GM12891 (cell line): ENCODE results near the gene RHOV. TPM values are rescaled to one million over a fixed set of nuclear protein-coding genes. Genes with fewer than 3 reads are reported as not detected.
A peak's percentile ranks its signal among the peaks of the same experiment; 100 is the strongest.

Experiments
- DNase-seq: peaks from one replicate; pipeline ENCODE4 v3.0.0; 2011; ENCODE audit warnings: low spot score; ENCODE audit not compliant: insufficient read length
- FAIRE-seq: peaks from 2 replicates; lab custom pipeline; 2011; peaks lifted over from hg19 to GRCh38; lab: Jason Lieb, UNC
- PAX5 ChIP-seq: IDR thresholded peaks from 2 replicates; pipeline ENCODE4 v1.6.1; 2011; ENCODE audit warnings: low read length, moderate library complexity, mild to moderate bottlenecking; ENCODE audit not compliant: insufficient read depth, severe bottlenecking
- POLR2A ChIP-seq: IDR thresholded peaks from 2 replicates; pipeline ENCODE4 v1.6.1; 2011; ENCODE audit warnings: low read depth, low read length, control low read depth
- POLR2AphosphoS5 ChIP-seq: IDR thresholded peaks from 2 replicates; pipeline ENCODE4 v1.6.1; 2011; ENCODE audit warnings: low read depth, low read length, control low read depth
- POU2F2 ChIP-seq: IDR thresholded peaks from 2 replicates; pipeline ENCODE4 v1.6.1; 2011; ENCODE audit warnings: low read depth, mild to moderate bottlenecking, control low read depth, low read length, moderate library complexity
- SPI1 ChIP-seq: IDR thresholded peaks from 2 replicates; pipeline ENCODE4 v1.6.1; 2011; ENCODE audit warnings: low read depth, low read length, control low read depth
- TAF1 ChIP-seq: IDR thresholded peaks from 2 replicates; pipeline ENCODE4 v1.6.1; 2011; ENCODE audit warnings: low read depth, low read length, control low read depth
- polyA plus RNA-seq: library from polyadenylated mRNA; unstranded; fragments of >200 nt; gene quantifications from one replicate; pipeline ENCODE4 v1.2.1, GENCODE V29; 2012; ENCODE audit warnings: low read depth, missing spikeins, inconsistent platforms; ENCODE audit not compliant: missing spikeins

RHOV gene, protein sequence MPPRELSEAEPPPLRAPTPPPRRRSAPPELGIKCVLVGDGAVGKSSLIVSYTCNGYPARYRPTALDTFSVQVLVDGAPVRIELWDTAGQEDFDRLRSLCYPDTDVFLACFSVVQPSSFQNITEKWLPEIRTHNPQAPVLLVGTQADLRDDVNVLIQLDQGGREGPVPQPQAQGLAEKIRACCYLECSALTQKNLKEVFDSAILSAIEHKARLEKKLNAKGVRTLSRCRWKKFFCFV
- 14.7 TPM for polyA plus RNA-seq

DNA sequence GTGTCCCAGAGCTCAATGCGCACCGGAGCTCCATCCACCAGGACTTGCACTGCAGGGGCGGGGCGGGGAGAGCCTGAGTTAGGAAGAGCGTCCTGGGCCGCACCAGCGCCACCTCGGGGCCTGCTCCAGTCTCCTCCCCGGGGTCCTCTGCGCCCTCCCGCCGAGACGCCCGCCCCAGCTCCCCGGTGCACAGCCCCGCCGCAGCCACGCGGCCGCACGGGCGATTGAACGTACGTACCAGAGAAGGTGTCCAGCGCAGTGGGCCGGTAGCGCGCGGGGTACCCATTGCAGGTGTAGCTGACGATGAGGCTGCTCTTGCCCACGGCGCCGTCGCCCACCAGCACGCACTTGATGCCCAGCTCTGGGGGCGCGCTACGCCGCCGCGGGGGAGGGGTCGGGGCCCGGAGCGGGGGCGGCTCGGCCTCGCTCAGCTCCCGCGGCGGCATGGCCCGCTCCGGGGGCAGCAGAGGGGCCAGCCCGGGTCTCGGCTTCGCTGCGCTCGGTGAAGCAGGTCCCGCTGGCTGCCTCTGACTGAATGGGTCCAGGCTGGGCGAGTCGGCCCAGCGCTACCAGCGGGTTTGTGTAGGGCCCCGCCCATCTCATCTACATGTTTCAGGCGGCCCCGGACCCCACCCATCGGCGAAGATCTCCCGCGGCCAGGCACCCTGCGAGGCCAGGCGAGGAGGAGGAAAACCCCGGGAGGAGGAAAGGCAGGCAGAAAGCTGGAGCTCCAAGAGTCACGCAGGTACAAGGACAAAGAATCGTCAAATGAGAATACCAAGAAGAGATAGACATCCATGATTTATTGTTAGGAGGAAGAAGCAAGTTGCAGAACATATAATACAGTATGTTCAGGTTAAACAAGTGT, at the start of gene RHOV:
TSS of gene RHOV (minus strand) at position 541 of the 868 bp plus-strand sequence. CDS start at position 446, 95 bp downstream.
- TF ChIP-seq POLR2AphosphoS5, result peak; percentile 74
- TF ChIP-seq SPI1, result no peak
- TF ChIP-seq PAX5, result no peak
- TF ChIP-seq POLR2A, result peak; percentile 80; the same call in 1 of the 2 replicates
- TF ChIP-seq POU2F2, result 0 out of 2 replicates have a peak, but pooled peaks have one; percentile 39
- peak; percentile 84 for TF ChIP-seq TAF1
- FAIRE-seq (peak; percentile 86), DNase-seq (peak; percentile 71)

DNA sequence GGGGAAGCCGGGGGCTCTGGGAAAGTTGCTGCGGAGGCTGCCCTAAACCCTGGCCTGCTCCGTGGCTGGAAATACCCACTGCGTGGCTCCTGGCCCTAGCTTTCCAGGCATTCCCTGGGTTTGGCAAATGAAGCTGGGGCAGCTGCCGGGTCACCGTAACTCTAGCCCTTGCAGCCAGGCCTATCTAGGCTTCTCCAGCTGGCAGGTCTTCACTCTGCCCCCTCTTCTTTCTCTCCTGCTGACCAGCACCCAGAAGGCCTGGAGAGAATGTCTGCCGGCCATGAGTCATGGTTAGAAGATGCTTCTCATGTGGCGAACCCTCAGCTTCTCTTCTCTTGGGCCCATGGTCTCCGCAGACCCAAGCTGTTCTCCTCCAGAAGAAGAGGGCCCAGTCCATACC, 49.5 kb upstream of the RHOV start:
- FAIRE-seq, result no peak

DNA sequence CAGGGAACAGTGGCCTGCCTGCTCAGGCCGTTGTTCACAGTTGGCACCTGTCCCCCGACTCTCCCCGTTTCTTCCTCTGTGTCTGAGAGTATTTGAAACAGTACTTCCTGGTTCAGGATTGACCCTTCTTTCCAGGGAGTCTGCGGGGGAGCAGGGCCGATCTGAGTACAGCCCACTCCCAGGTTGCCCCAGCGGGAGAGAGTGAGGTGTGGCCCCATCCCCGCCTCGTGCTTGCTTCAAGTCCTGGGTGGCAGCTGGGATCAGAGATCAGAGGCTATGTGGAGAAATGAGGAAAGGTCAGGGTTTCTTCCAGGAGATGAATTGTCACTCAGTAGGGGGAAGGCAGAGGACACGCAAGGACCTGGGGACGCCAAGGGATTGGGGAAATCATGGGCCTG, 48.6 kb upstream of the RHOV start:
- FAIRE-seq (no peak), DNase-seq (no peak)
- TF ChIP-seq POLR2A, result no peak
- no peak for TF ChIP-seq TAF1
- TF ChIP-seq SPI1, result no peak
- no peak for TF ChIP-seq PAX5
- TF ChIP-seq POLR2AphosphoS5, result no peak
- no peak for TF ChIP-seq POU2F2

More for the DNA sequence above, 49.5 kb upstream of the RHOV start:
- TF ChIP-seq TAF1, result no peak
- TF ChIP-seq POU2F2, result no peak
- TF ChIP-seq POLR2A, result no peak
- TF ChIP-seq POLR2AphosphoS5, result no peak
- TF ChIP-seq PAX5, result no peak
- no peak for TF ChIP-seq SPI1
- DNase-seq, result no peak

DNA sequence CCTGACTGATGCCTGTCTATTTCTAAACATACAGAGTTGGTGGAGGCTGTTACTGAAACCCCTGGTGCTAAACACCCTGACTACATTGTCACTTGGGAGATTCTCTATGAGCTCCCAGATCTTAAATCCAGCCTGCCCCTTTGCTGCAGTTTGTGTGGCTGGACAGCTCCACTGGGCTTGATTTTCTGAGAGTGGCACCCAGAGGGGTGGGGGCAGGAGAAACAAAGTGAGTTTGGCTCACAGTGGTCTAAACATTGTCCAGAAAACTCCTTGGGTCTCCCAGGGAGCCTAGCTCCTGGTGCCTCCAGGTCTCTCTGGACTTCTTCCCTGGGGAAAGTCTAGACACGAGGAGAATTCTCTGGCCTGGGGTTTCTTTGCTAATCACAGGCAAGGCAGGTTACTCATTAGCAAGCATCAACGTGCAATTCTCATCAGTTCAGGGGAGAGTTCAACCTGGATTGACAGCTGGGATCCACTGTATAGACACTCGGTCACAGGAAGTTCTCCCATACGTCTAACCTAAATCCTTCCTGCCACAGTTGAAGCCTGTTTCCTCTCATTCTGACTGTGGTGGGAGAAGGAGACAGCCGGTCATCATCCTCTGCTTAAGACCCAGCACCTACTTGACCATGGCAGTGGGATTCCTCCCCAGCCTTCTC, 48.0 kb upstream of the RHOV start:
- no peak for TF ChIP-seq POU2F2
- TF ChIP-seq POLR2AphosphoS5, result no peak
- no peak for TF ChIP-seq PAX5
- TF ChIP-seq TAF1, result no peak
- TF ChIP-seq POLR2A, result no peak
- no peak for TF ChIP-seq SPI1
- no peak for FAIRE-seq

DNA sequence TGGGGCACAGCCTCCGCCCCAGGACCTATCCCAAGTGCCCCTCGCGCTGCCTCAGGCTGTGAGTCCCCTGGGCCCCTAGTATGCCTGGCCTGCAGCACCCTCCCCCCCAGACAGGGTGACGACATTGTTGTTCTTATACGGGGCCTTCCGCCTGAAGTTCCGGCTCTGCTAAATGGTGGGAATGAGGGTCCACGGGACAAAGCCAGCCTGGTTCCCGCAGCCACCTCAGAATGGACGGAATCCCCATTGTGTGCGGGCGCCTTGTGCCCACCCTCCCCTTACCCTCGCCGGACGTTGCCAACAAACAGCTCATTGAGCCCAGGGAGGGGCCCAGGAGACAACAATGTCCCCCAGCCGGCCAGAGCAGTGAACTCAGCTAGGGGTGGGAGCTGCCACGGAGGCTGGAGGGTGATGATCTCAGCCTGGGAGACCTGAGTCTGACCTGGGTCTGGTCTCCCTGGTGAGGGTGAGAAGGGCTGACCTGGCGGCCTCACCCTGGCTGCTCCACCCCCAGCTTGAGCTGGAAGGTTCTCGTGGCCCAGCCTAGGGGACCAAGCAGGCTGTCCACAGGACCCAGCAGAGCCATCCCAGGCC, 44.9 kb upstream of the RHOV start:
- DNase-seq (no peak), FAIRE-seq (no peak)
- no peak for TF ChIP-seq SPI1
- TF ChIP-seq POU2F2, result no peak
- no peak for TF ChIP-seq POLR2AphosphoS5
- no peak for TF ChIP-seq POLR2A
- TF ChIP-seq PAX5, result no peak
- no peak for TF ChIP-seq TAF1

More for the DNA sequence above, 48.0 kb upstream of the RHOV start:
- DNase-seq, result no peak

DNA sequence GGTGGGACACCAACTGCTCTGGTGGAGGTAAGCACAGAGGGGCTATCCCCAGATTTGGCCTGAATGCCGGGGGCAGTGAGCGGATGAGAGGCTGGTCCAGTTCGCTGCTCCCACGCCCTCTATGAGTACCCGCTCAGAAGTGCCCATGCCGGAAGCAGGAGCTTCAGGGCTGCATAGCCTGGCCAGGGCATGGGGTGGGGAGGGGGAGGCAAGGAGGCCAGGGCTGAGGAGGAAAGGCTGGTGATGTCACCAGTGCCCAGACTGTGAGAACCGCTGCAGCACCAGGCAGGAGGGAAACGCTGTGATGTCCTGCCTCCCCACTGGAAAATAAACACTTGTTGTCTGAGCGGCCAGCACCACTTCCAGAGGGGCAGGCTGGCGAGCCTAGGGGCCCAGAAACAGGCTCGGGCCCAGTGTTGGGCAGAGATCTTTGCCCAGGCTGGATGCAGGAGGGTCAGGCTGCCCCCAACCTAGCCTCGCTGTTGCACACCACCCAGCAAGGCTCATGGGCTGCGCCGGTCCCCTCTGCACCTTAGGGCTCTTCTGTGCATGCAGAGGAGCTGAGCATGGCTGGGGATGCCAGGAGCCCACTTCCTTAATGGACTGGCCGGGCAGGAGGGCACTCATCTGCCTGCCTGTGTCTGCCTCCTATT, 44.2 kb upstream of the RHOV start:
- no peak for FAIRE-seq
- DNase-seq, result no peak
- no peak for TF ChIP-seq POLR2A
- no peak for TF ChIP-seq TAF1
- TF ChIP-seq POLR2AphosphoS5, result no peak
- TF ChIP-seq PAX5, result no peak
- TF ChIP-seq SPI1, result no peak
- no peak for TF ChIP-seq POU2F2

DNA sequence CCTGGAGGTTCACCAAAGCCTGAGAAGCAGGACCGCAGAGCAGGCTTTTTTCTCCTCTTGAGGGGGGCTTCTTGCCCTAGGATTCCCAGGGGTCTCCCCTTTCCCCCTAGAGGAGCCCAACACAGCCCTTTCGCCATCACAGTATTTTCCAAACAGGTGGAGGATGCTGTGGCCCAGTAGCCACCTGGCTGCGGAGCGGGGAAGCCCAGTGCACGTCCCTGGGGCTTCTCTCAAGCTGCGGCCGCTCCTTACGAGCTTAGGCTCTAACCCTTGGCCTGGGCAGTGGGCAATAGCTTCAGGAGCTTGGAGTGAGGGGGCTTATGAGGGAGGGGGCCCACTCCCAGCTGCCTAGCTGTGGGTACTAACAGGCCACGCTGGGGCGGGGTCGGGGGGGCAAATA, 43.6 kb upstream of the RHOV start:
- TF ChIP-seq POLR2AphosphoS5, result no peak
- no peak for TF ChIP-seq POU2F2
- no peak for TF ChIP-seq PAX5
- no peak for TF ChIP-seq SPI1
- FAIRE-seq, result no peak

DNA sequence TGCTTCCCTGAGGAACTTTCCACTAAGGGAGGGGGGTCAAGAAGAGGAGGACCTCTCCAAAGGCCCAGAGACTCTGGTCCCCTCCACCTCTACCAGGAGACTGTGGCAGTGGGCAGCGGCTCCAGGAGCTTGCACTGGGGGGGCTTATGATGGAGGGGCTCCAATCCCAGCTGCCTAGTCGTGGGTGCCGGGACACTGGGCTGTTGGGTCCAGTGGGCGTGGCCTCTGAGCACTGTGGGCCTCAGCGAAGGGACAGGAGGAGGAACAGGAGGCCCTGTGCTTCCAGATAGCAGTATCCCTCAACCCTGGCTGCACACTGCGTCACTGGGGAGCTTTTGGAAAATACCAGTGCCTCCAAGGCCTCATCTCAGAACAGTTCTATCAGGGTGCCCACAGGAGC, 41.6 kb upstream of the RHOV start:
- DNase-seq, result no peak
- no peak for FAIRE-seq
- TF ChIP-seq PAX5, result no peak

More for the DNA sequence above, 43.6 kb upstream of the RHOV start:
- DNase-seq, result no peak

DNA sequence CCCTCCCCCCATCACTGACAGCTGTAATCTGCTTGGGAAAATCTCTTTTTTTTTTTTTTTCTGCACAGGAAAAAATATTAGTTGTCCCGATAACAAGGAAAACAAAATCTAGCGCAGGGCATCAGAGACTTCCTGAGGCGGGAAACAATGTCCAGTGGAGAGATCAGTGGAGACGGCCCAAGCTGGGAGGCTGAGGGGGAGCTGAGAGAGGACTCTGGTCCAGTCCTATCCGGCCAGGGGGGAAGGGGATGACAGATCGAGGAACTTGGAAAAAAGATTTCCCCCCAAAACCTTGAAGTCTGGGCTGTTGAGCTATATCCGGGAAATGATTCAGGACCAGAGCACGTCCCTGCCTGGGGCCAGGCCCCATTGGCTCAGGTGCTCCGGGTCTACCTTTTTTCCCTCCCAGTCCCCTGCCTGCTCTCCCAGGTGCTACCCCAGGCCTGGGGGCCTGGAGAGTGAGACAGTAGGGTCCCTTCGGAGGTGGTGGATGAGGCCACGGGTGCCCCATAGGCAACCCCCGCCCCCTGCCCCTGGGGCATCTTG, 41.2 kb upstream of the RHOV start:
- TF ChIP-seq POLR2AphosphoS5, result no peak
- no peak for TF ChIP-seq POU2F2
- no peak for TF ChIP-seq POLR2A
- no peak for TF ChIP-seq SPI1
- no peak for TF ChIP-seq PAX5
- TF ChIP-seq TAF1, result no peak
- FAIRE-seq (no peak), DNase-seq (no peak)
